A549 treated with RU486 at 1 μM for 4 hours (cell line): ENCODE measurements around the gene RAB3IP. TPM values are rescaled to one million over a fixed set of nuclear protein-coding genes. Genes with fewer than 3 reads are reported as not detected.

ENCODE experiments used
- total RNA-seq: library from RNA; stranded (reverse); fragments of 200-300 nt; extraction: Qiagen RNA extraction; gene quantifications from 5 replicates; pipeline ENCODE4 v1.2.3, GENCODE V29; 2022; ENCODE audit warnings: low read depth

The RAB3IP gene, protein sequence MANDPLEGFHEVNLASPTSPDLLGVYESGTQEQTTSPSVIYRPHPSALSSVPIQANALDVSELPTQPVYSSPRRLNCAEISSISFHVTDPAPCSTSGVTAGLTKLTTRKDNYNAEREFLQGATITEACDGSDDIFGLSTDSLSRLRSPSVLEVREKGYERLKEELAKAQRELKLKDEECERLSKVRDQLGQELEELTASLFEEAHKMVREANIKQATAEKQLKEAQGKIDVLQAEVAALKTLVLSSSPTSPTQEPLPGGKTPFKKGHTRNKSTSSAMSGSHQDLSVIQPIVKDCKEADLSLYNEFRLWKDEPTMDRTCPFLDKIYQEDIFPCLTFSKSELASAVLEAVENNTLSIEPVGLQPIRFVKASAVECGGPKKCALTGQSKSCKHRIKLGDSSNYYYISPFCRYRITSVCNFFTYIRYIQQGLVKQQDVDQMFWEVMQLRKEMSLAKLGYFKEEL
- total RNA-seq: 9.4 to 15.9 TPM (median 13.2 TPM) in 5 replicates

DNA sequence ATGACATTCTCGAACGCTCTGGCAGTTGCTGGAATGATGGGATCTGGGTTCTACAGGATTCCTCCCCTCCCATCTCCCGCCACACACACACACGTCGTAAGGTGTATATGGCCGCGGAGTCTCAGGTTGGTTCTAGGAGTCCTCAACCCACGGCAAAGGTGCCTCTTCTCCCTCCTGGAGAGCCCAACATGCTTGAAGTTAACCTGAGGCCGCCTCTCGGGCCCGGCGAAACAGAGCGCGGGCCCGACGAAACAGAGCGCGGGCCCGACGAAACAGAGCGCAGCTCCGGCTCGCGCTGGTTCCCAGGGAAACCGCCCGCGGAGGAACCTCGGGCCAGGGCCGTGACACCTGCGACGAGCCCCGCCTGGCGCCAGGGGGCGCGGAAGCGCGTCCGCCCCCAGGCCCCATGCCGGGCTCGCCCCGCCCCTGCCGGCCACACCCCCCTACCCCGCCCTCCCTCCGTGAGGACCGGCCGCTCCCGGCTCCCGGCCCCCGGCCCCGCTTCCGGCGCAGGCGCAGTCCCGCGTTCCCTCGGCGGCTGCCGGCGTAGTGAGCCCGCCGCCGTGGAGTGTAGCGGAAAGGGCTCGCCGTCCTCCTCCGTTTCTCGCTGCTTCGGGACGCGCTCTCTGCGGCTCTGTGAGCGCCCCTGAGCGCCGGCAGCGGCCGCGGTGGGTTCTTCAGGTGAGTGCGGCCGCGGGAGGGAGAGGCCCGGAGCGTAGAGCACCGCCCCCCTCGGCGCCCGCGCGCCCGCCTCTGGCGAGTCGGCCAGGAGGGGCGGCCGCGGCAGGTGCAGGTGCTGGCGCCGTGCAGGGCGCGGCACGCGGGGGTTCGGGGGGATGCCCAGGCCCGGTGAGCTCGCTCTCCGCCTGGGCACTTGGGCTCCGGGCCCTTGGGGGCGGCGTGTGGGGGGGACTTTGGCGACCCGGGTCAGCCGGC lies at the start of gene RAB3IP:
TSS of gene RAB3IP (plus strand) at position 510 of the 936 bp plus-strand sequence. CDS start 16,549 bp downstream, outside the sequence.

DNA sequence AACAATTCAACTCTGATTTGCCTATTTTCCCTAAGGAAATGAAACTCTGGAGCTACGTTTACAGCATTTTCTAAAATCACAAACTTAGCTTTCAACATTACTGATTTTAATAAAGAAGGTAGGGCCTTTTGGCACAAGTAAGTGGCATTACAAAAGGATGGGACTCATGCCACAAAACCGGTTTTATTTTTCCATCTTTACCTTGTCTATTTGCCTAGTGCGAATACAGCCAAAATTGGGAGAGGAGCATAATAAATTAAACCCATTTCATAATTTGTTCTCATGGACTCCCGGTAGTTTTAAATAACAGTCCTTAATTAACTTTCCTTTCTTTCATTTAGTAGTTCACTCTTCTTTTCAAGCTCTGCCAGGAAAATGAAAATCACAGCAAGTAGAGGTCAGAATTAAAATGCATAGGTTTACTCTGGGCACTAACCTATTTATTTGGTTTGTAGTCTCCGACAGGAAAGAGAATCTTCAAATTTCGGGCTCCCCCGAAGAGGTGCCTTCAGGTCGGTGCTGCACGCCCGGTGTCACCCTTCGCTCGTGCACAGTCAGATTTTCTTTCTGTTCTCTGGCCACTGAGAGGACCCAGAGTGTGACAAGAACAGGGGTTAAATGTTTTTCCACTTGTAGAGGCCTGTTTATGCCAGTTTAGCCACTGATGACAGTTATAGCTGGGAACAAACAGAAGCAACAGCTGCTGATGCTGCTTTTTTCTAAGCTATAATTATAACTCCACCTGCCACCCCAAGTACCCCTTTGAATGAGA lies 39.7 kb upstream of the RAB3IP start, which contains the start of gene BEST3:
TSS of gene BEST3 (minus strand) at position 535 of the 772 bp plus-strand sequence. CDS start 1,505 bp downstream, outside the sequence.

DNA sequence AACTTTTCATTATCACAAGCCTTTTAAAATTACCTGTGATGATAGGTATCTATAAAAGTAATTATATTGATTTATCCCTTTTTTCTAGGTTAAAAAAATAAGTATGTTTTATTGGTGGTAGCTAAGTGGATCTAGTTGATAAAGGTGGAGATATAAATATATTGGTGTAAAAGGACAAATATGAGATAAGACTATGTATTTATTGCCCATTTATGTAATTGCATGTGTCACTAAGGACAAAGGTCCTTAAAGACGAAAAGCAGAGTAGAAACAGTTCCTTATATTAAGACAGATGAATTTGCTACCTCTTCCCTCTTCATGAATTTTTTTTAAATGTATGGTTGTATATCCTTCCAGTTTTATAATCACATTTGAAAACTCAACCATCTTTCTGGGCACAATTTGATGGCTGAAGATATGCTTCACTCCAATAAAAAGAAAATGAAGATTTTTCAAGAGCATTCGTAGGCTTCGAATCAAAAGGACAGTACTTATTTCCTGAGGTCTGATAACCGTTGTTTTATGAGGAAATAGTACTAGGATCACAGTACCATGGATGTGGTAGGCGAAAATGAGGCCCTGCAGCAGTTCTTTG lies 86.4 kb downstream of the RAB3IP start, which contains the start of gene MYRFL:
TSS of gene MYRFL (plus strand) at position 262 of the 595 bp plus-strand sequence. CDS start at position 553, 291 bp downstream.

Other genes with a start within 250 kb of the RAB3IP start
- gene CCT2, start 153.4 kb upstream of the RAB3IP start, total RNA-seq: 261 to 378 TPM (median 303 TPM) in 5 replicates
- not detected in 5 replicates for gene LRRC10, start 128.0 kb upstream of the RAB3IP start, total RNA-seq
- gene BEST3, start 39.6 kb upstream of the RAB3IP start, total RNA-seq: 1.1 to 2.7 TPM (median 1.3 TPM) in 5 replicates
- not detected in 5 replicates for gene MYRFL, start 86.4 kb downstream of the RAB3IP start, total RNA-seq